ENCODE results near the gene PAPOLB. TPM values are rescaled to one million over a fixed set of nuclear protein-coding genes. Genes with fewer than 3 reads are reported as not detected.

Gene PAPOLB
- total and polyA plus RNA-seq, 10 of the 15 experiments (the other 5 are each of a cell fraction or from before 2014, with no cell fraction given): 0.01 TPM; not detected in 9

- in situ Hi-C loops (cut with MboI): loop anchor here (5.0 kb wide), 1 partner anchor 253 kb away; no protein-coding TSS in a partner anchor
Observed at GRCh38 chr7:4833691-4834600, 27.9 kb downstream of the PAPOLB start.

GRCh38 chr7:4833176-4833575 lies 28.7 kb downstream of the PAPOLB start:
- DNase-seq (ENCODE audit: low read depth, low spot score) (no peak), FAIRE-seq (no peak), ATAC-seq (no peak)
- TF ChIP-seq CBFB (IDR thresholded peaks at IDR 0.05; ENCODE audit: low read depth) (no peak), LARP7 (IDR thresholded peaks at IDR 0.05) (no peak), RAD51 (IDR thresholded peaks at IDR 0.05) (no peak)
- H3K9me3 ChIP-seq (replicated peaks; ENCODE audit: control insufficient read depth, insufficient read depth, low read length): no peaks in the 10 kb centered on the region
- 29% methylated on average over 13 of the region's 17 CpGs for WGBS (ENCODE audit: insufficient coverage, insufficient replicate concordance, low lambda C conversion rate, missing lambda C conversion rate)
- no peaks in the 10 kb centered on the region for H3K79me2 ChIP-seq (ENCODE audit: control insufficient read depth, insufficient read depth, low read length)
- BruUV-seq (replicated peaks): no TSS peak
- H3K4me2 ChIP-seq (ENCODE audit: control insufficient read depth, insufficient read depth): no peak overlapping the region
- RAD21 ChIA-PET (ENCODE audit: unreplicated experiment): no interaction called here
- intact Hi-C loops (cut with micrococcal nuclease; ENCODE audit: unreplicated experiment): no loop called here
- no peak overlapping the region for H3K4me3 ChIP-seq
- no peak overlapping the region for H2AFZ ChIP-seq (ENCODE audit: control insufficient read depth, low read depth, low read length)
- H3K27ac ChIP-seq (ENCODE audit: control insufficient read depth, insufficient read depth): no peak overlapping the region
- H3K36me3 ChIP-seq (ENCODE audit: control insufficient read depth in 2 of 2, insufficient read depth in 2 of 2, low read length in 1 of 2): no peaks in the 10 kb centered on the region
- SMC1A ChIA-PET (ENCODE audit: uncharacterized antibody, unreplicated experiment): no interaction called here
- H3K27me3 ChIP-seq (replicated peaks in 1 of 2; ENCODE audit: control insufficient read depth in 2 of 2, insufficient read depth in 2 of 2, low read length in 1 of 2): no peaks in the 10 kb centered on the region; a peak in 1 of 4 replicates
- CTCF ChIA-PET: no interaction called here
- H4K20me1 ChIP-seq (ENCODE audit: control insufficient read depth, insufficient read depth): no peaks in the 10 kb centered on the region
- in situ Hi-C loops (cut with MboI): loop anchor here (5.0 kb wide), 1 partner anchor 254 kb away; no protein-coding TSS in a partner anchor
- H3K4me1 ChIP-seq (ENCODE audit: control insufficient read depth, insufficient read depth, low read length): no peaks in the 10 kb centered on the region
- no peak overlapping the region for H3K9ac ChIP-seq (ENCODE audit: control insufficient read depth, insufficient read depth, low read length)
- POLR2A ChIA-PET: no interaction called here

More at GRCh38 chr7:4833691-4834600, 27.9 kb downstream of the PAPOLB start:
- no peak overlapping the region for H3K9ac ChIP-seq (ENCODE audit: control insufficient read depth, insufficient read depth, low read length)
- RAD21 ChIA-PET (ENCODE audit: unreplicated experiment): no interaction called here
- 47% methylated on average over 36 of the region's 36 CpGs for WGBS (ENCODE audit: insufficient coverage, insufficient replicate concordance, low lambda C conversion rate, missing lambda C conversion rate)
- no peaks in the 10 kb centered on the region; a peak in 1 of 4 replicates for H3K27me3 ChIP-seq (replicated peaks in 1 of 2; ENCODE audit: control insufficient read depth in 2 of 2, insufficient read depth in 2 of 2, low read length in 1 of 2)
- no peaks in the 10 kb centered on the region for H3K9me3 ChIP-seq (replicated peaks; ENCODE audit: control insufficient read depth, insufficient read depth, low read length)
- H3K4me1 ChIP-seq (ENCODE audit: control insufficient read depth, insufficient read depth, low read length): no peaks in the 10 kb centered on the region
- no peaks in the 10 kb centered on the region for H3K36me3 ChIP-seq (ENCODE audit: control insufficient read depth in 2 of 2, insufficient read depth in 2 of 2, low read length in 1 of 2)
- no peaks in the 10 kb centered on the region for H3K79me2 ChIP-seq (ENCODE audit: control insufficient read depth, insufficient read depth, low read length)
- TF ChIP-seq NFYB (IDR thresholded peaks at IDR 0.05; ENCODE audit: insufficient read depth, low read depth, low read length): no peak
- no peak for TF ChIP-seq KAT2A (conservative IDR thresholded peaks at IDR 0.05; ENCODE audit: control insufficient read depth, low read depth, low read length)
- no peak for TF ChIP-seq PML (IDR thresholded peaks at IDR 0.05; ENCODE audit: low read length)
- no peak for TF ChIP-seq SREBF1 (IDR thresholded peaks at IDR 0.05; ENCODE audit: low read length)
- CTCF ChIA-PET: no interaction called here
- POLR2A ChIA-PET: interaction anchor here (0.5 kb wide), 1 partner anchor 8 kb away, joined by 4 read pairs; no protein-coding TSS in a partner anchor
- FAIRE-seq (no peak), DNase-seq (ENCODE audit: low read depth, low spot score) (no peak), ATAC-seq (no peak)
- no peak overlapping the region for H2AFZ ChIP-seq (ENCODE audit: control insufficient read depth, low read depth, low read length)
- H3K4me3 ChIP-seq: no peak overlapping the region
- H4K20me1 ChIP-seq (ENCODE audit: control insufficient read depth, insufficient read depth): no peaks in the 10 kb centered on the region
- H3K4me2 ChIP-seq (ENCODE audit: control insufficient read depth, insufficient read depth): no peak overlapping the region
- H3K27ac ChIP-seq (ENCODE audit: control insufficient read depth, insufficient read depth): no peak overlapping the region
- no TSS peak for BruUV-seq (replicated peaks)
- SMC1A ChIA-PET (ENCODE audit: uncharacterized antibody, unreplicated experiment): no interaction called here
- intact Hi-C loops (cut with micrococcal nuclease; ENCODE audit: unreplicated experiment): no loop called here

Data from GM12878 (cell line).